ENCODE results near the gene CALY. TPM values are rescaled to one million over a fixed set of nuclear protein-coding genes. Genes with fewer than 3 reads are reported as not detected.

CALY gene
- total RNA-seq, 1 donor from 2014 or later, result 3.5 TPM

GRCh38 chr10:133379801-133380666, 43.3 kb upstream of the CALY start:
- DNase-seq (ENCODE audit: extremely low spot score, unreplicated experiment), result no peak
- TF ChIP-seq CTCF (IDR thresholded peaks at IDR 0.05), result no peak
- H3K4me1 Mint-ChIP-seq (ENCODE audit: unreplicated experiment), result peaks cover 2% of the 10 kb centered on the region
- no peaks in the 10 kb centered on the region for H3K9me3 Mint-ChIP-seq (ENCODE audit: unreplicated experiment)
- no peak overlapping the region for H3K27ac Mint-ChIP-seq (ENCODE audit: unreplicated experiment)
- peak overlapping the region; percentile 57 for H3K4me3 Mint-ChIP-seq (ENCODE audit: unreplicated experiment)
- peaks cover 2% of the 10 kb centered on the region for H3K36me3 Mint-ChIP-seq (ENCODE audit: unreplicated experiment)
- H3K27me3 Mint-ChIP-seq (ENCODE audit: unreplicated experiment), result no peaks in the 10 kb centered on the region

DNA sequence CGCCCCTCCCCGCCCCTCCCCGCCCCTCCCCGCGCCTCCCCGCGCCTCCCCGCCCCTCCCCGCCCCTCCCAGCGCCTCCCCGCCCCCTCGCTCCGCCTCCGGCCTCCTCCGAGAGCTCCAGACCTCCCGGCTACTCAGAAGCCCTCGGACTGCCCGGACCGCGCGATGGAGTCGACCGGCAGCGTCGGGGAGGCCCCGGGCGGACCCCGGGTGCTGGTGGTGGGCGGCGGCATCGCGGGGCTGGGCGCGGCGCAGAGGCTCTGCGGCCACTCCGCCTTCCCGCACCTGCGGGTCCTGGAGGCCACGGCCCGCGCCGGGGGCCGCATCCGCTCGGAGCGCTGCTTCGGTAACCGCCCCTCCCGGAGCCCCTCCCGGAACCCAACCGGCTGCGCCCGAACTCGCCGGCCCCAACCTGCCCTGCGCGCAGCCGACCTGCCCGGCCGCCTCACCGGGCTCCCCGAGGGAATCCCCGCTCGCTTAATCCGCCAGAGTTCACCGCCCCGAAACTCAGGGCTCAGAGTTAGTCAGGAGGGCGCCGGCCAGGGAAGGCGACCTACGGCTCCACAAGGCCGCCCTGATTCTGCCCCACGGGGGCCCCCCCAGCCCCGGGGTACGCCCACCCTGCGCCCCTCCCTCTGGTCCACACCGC, 42.6 kb upstream of the CALY start, which contains the start of gene PAOX:
PAOX (plus strand) TSS at position 111 of the 649 bp plus-strand sequence; CDS start at position 166, 55 bp downstream.
- no peaks in the 10 kb centered on the region for H3K9me3 Mint-ChIP-seq (ENCODE audit: unreplicated experiment)
- H3K27ac Mint-ChIP-seq (ENCODE audit: unreplicated experiment), result no peak within 1 kb of the TSS
- peak within 1 kb of the TSS; percentile 76 for H3K4me3 Mint-ChIP-seq (ENCODE audit: unreplicated experiment)
- H3K4me1 Mint-ChIP-seq (ENCODE audit: unreplicated experiment), result peaks cover 2% of the 10 kb centered on the region
- TF ChIP-seq CTCF (IDR thresholded peaks at IDR 0.05), result no peak
- H3K36me3 Mint-ChIP-seq (ENCODE audit: unreplicated experiment), result peaks cover 2% of the 10 kb centered on the region
- no peak for DNase-seq (ENCODE audit: extremely low spot score, unreplicated experiment)
- H3K27me3 Mint-ChIP-seq (ENCODE audit: unreplicated experiment), result no peaks in the 10 kb centered on the region

- H3K27ac Mint-ChIP-seq (ENCODE audit: unreplicated experiment), result no peak overlapping the region
- H3K4me3 Mint-ChIP-seq (ENCODE audit: unreplicated experiment), result peak overlapping the region; percentile 76
- peaks cover 5% of the 10 kb centered on the region for H3K4me1 Mint-ChIP-seq (ENCODE audit: unreplicated experiment)
- H3K9me3 Mint-ChIP-seq (ENCODE audit: unreplicated experiment), result no peaks in the 10 kb centered on the region
- H3K36me3 Mint-ChIP-seq (ENCODE audit: unreplicated experiment), result peaks cover 2% of the 10 kb centered on the region
- no peaks in the 10 kb centered on the region for H3K27me3 Mint-ChIP-seq (ENCODE audit: unreplicated experiment)
- DNase-seq (ENCODE audit: extremely low spot score, unreplicated experiment), result no peak
- TF ChIP-seq CTCF (IDR thresholded peaks at IDR 0.05), result no peak
Measured at GRCh38 chr10:133378251-133379096, 41.8 kb upstream of the CALY start.

DNA sequence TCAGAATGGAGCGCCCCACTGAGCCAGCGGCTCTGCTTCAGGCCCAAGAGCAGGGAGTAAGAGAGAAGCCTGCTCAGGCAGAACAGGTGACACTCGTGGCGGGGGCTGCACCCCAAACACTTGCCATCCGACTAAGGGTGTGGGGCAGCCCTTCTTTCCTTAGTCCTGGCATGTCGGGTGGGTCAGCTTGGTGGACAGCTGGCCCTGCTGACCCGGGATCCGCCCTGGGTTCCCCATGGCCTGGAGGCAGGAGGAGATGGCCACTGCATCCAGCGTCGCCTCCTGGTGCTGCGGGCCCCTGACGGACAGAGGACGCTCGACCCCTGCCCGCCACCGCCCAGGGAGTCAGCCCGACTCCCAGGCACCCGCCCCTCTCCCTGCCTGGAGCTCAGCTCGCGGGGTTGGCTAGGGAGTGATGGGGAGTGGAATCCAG, 41.1 kb upstream of the CALY start:
- Mint-ChIP-seq H3K9me3 (ENCODE audit: unreplicated experiment) (no peaks in the 10 kb centered on the region), H3K27ac (ENCODE audit: unreplicated experiment) (no peak overlapping the region), H3K4me1 (ENCODE audit: unreplicated experiment) (peaks cover 7% of the 10 kb centered on the region), H3K27me3 (ENCODE audit: unreplicated experiment) (no peaks in the 10 kb centered on the region), H3K4me3 (ENCODE audit: unreplicated experiment) (peak overlapping the region; percentile 76), H3K36me3 (ENCODE audit: unreplicated experiment) (peaks cover 2% of the 10 kb centered on the region)
- TF ChIP-seq CTCF (IDR thresholded peaks at IDR 0.05), result no peak
- DNase-seq (ENCODE audit: extremely low spot score, unreplicated experiment), result no peak

Measured in osteocyte (in vitro differentiated cells).